ENCODE data around the gene CBR1. TPM values are rescaled to one million over a fixed set of nuclear protein-coding genes. Genes with fewer than 3 reads are reported as not detected.

Gene CBR1
- total and polyA plus RNA-seq, 2 experiments from 2014 or later, result 45.1 to 60.8 TPM

GRCh38 chr21:36082237-36082664 lies 12.4 kb downstream of the CBR1 start:
- TF ChIP-seq, protein P1, sequence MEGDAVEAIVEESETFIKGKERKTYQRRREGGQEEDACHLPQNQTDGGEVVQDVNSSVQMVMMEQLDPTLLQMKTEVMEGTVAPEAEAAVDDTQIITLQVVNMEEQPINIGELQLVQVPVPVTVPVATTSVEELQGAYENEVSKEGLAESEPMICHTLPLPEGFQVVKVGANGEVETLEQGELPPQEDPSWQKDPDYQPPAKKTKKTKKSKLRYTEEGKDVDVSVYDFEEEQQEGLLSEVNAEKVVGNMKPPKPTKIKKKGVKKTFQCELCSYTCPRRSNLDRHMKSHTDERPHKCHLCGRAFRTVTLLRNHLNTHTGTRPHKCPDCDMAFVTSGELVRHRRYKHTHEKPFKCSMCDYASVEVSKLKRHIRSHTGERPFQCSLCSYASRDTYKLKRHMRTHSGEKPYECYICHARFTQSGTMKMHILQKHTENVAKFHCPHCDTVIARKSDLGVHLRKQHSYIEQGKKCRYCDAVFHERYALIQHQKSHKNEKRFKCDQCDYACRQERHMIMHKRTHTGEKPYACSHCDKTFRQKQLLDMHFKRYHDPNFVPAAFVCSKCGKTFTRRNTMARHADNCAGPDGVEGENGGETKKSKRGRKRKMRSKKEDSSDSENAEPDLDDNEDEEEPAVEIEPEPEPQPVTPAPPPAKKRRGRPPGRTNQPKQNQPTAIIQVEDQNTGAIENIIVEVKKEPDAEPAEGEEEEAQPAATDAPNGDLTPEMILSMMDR (IDR thresholded peaks at IDR 0.05; ENCODE audit: low read depth, low read length), result no peak
- H3K4me1 ChIP-seq (ENCODE audit: low read depth), result no peaks in the 10 kb centered on the region
- no peaks in the 10 kb centered on the region for H3K9me3 ChIP-seq (ENCODE audit: low read depth)
- DNase-seq (ENCODE audit: low read depth in 1 of 2, low spot score in 1 of 2), result no peak
- no peak overlapping the region for H3K27ac ChIP-seq
- H3K36me3 ChIP-seq, result no peaks in the 10 kb centered on the region
- no peak overlapping the region for H3K4me3 ChIP-seq
- H3K27me3 ChIP-seq, result no peaks in the 10 kb centered on the region

GRCh38 chr21:36087362-36088138 lies 17.7 kb downstream of the CBR1 start:
- no peaks in the 10 kb centered on the region for H3K36me3 ChIP-seq
- H3K4me1 ChIP-seq (ENCODE audit: low read depth), result no peaks in the 10 kb centered on the region
- H3K9me3 ChIP-seq (ENCODE audit: low read depth), result no peaks in the 10 kb centered on the region
- no peak overlapping the region for H3K27ac ChIP-seq
- TF ChIP-seq, protein P1 (IDR thresholded peaks at IDR 0.05; ENCODE audit: low read depth, low read length), result peak; percentile 23
- no peak overlapping the region for H3K4me3 ChIP-seq
- no peaks in the 10 kb centered on the region for H3K27me3 ChIP-seq
- no peak for DNase-seq (ENCODE audit: low read depth in 1 of 2, low spot score in 1 of 2)

- no peak overlapping the region for H3K27ac ChIP-seq
- no peaks in the 10 kb centered on the region for H3K4me1 ChIP-seq (ENCODE audit: low read depth)
- H3K9me3 ChIP-seq (ENCODE audit: low read depth), result no peaks in the 10 kb centered on the region
- no peak for DNase-seq (ENCODE audit: low read depth in 1 of 2, low spot score in 1 of 2)
- H3K36me3 ChIP-seq, result no peaks in the 10 kb centered on the region
- TF ChIP-seq, protein P1 (IDR thresholded peaks at IDR 0.05; ENCODE audit: low read depth, low read length), result no peak
- no peak overlapping the region for H3K4me3 ChIP-seq
- no peaks in the 10 kb centered on the region for H3K27me3 ChIP-seq
Measured at GRCh38 chr21:36089946-36090345, 20.1 kb downstream of the CBR1 start.

DNA sequence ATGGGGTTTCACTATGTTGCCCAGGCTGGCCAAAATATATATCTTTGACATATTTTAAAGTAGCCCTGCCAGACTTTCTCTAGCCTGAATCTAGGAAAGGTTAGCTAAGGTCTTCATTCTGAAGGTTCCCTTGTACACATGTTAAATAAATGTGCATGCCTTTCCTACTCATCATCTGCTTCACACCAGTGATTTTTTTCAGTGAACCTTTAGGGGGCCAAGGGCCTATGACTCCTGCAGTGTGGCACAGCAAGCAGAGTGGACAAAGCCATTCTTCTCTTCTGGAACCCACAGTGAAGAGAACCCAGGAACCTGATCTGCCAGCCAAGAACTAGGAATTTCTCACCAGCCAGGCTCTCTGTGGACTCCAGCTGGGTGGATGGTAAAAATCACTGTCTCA lies 22.9 kb downstream of the CBR1 start:
- Histone ChIP-seq H3K36me3 (no peaks in the 10 kb centered on the region), H3K27me3 (no peaks in the 10 kb centered on the region), H3K4me1 (ENCODE audit: low read depth) (no peaks in the 10 kb centered on the region), H3K4me3 (no peak overlapping the region), H3K9me3 (ENCODE audit: low read depth) (no peaks in the 10 kb centered on the region), H3K27ac (no peak overlapping the region)
- TF ChIP-seq, protein P1 (IDR thresholded peaks at IDR 0.05; ENCODE audit: low read depth, low read length), result no peak
- DNase-seq (ENCODE audit: low read depth in 1 of 2, low spot score in 1 of 2), result no peak

DNA sequence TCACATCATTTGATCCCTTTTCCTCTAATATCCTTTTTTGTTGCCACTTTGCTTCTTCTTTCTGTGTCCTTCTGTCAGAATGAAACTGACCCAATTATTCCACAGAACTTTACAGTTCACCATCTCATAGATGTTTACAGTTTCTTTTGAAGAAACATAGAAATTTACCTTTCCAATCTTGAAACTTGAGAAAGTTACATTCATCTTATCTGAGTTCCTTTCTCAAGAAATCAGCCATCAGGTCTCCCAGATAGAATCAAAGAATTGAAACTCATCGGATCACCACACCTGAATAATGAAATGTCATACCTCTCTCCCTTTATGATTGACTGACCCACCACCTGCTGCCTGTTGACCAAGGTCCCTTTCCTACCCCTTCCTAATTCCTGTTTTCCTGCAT lies 23.7 kb downstream of the CBR1 start:
- DNase-seq (ENCODE audit: low read depth in 1 of 2, low spot score in 1 of 2), result no peak
- H3K4me3 ChIP-seq, result no peak overlapping the region
- TF ChIP-seq, protein P1 (IDR thresholded peaks at IDR 0.05; ENCODE audit: low read depth, low read length), result no peak

More for the DNA sequence above, 23.7 kb downstream of the CBR1 start:
- Histone ChIP-seq H3K27me3 (no peaks in the 10 kb centered on the region), H3K36me3 (no peaks in the 10 kb centered on the region), H3K9me3 (ENCODE audit: low read depth) (no peaks in the 10 kb centered on the region), H3K27ac (no peak overlapping the region), H3K4me1 (ENCODE audit: low read depth) (no peaks in the 10 kb centered on the region)
